Psoas muscle (tissue), 7 donors: ENCODE results near the gene SLU7. TPM values are rescaled to one million over a fixed set of nuclear protein-coding genes. Genes with fewer than 3 reads are reported as not detected.

Experiments
- polyA plus RNA-seq, 3 donors: library from polyadenylated mRNA; stranded (reverse); fragments of 200-250 nt; gene quantifications; one replicate each; pipeline ENCODE4 v1.2.3, GENCODE V29; 2013
- total RNA-seq, 4 donors: library from RNA; stranded (reverse); fragmentation: NEBNext Ultra II Directional in 2 of 4; extraction: Animal tissue kit (Norgen Biotek cat#: 25700) in 2 of 4; gene quantifications; one replicate each; pipeline versions ENCODE4 v1.2.1 to v1.2.4, GENCODE V29; 2021 to 2023
- donor health status: healthy with polysubstance abuse.
- donor health status: DM: no; HTN: no; CAD: no; lungs with moderate emphysema.
- donor health status: Bipolar disorder and iron deficiency.
- donor health status: healthy.
- donor health status: DM: no; HTN: no; CAD: no.
- donor health status: DM: no; HTN: no; CAD: no.
- donor health status: DM: yes; HTN: yes; CAD: no.

The SLU7 gene
- total and polyA plus RNA-seq, 7 donors: 18.3 to 76.0 (median 55.8) TPM

Other genes starting within 250 kb of the SLU7 start
- under 1 TPM in 1 of 4 donors, not detected in 3; 0.64 TPM for gene FABP6, start 189.6 kb downstream of the SLU7 start, total RNA-seq
- under 1 TPM in 1 of 3 donors, not detected in 2; 0.05 TPM for gene FABP6, start 189.6 kb downstream of the SLU7 start, polyA plus RNA-seq
- 1 to 10 TPM in 1 of 4 donors, under 1 TPM in 3; 0.20 to 1.3 (median 0.63) TPM for gene CCNJL, start 106.5 kb downstream of the SLU7 start, total RNA-seq
- under 1 TPM in 2 of 3 donors, not detected in 1; 0.04 to 0.09 TPM for gene CCNJL, start 106.5 kb downstream of the SLU7 start, polyA plus RNA-seq
- gene C1QTNF2, start 48.5 kb downstream of the SLU7 start, total RNA-seq: 1 to 10 TPM in 1 of 4 donors, under 1 TPM in 3; 0.08 to 1.8 (median 0.24) TPM
- gene C1QTNF2, start 48.5 kb downstream of the SLU7 start, polyA plus RNA-seq: under 1 TPM; 0.35 to 0.40 (median 0.35) TPM
- gene FAM200C, start 19.0 kb downstream of the SLU7 start, total RNA-seq: 1 to 10 TPM in 3 of 4 donors, under 1 TPM in 1; 0.54 to 3.3 (median 1.2) TPM
- 1 to 10 TPM; 1.3 to 8.5 (median 1.4) TPM for gene FAM200C, start 19.0 kb downstream of the SLU7 start, polyA plus RNA-seq
- gene PTTG1, start 2.8 kb upstream of the SLU7 start, total RNA-seq: 1 to 10 TPM; 1.9 to 3.0 (median 2.4) TPM
- 10 to 100 TPM in 2 of 3 donors, 1 to 10 TPM in 1; 9.9 to 26.7 (median 10.7) TPM for gene PTTG1, start 2.8 kb upstream of the SLU7 start, polyA plus RNA-seq